EH (cell line): ENCODE measurements around the gene MATCAP1.

Experiments used
- DNase-seq: peaks from one replicate; pipeline ENCODE4 v3.0.0-alpha.2; 2015; ENCODE audit warnings: low read depth

MATCAP1 gene

DNA sequence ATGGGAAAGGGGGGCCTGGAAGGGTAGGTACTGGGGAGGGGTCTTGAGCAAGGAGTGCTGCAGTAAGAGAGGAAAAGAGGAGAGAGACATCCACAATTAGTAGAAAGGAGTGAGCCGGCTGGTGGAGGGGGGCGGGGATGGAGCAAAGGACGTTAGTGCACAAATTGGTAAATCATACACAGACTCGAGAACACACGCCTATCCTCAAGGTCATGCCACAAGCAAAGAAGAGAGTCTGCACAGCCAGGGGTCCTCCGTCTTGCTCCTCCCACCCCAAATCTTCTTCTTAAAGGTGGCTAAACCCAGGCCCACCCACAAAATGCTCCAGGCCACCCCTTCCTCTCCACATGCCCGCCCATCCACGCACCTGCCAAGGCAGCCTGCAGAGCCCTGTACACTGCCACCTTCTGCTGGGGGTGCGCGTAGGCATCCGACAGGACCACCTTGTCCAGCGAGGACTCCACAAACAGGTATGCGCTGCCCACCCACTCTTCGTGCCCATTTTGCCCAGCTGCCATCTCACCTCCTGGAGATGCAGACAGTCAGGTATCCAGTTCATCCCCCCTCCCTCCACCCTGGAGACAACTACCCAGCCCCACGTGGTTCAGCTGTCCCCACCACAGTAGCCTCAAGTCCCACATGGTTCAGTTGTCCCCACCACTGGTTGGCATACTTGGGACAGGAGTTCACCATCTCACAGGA, 27.5 kb downstream of the MATCAP1 start:
- DNase-seq = no peak

DNA sequence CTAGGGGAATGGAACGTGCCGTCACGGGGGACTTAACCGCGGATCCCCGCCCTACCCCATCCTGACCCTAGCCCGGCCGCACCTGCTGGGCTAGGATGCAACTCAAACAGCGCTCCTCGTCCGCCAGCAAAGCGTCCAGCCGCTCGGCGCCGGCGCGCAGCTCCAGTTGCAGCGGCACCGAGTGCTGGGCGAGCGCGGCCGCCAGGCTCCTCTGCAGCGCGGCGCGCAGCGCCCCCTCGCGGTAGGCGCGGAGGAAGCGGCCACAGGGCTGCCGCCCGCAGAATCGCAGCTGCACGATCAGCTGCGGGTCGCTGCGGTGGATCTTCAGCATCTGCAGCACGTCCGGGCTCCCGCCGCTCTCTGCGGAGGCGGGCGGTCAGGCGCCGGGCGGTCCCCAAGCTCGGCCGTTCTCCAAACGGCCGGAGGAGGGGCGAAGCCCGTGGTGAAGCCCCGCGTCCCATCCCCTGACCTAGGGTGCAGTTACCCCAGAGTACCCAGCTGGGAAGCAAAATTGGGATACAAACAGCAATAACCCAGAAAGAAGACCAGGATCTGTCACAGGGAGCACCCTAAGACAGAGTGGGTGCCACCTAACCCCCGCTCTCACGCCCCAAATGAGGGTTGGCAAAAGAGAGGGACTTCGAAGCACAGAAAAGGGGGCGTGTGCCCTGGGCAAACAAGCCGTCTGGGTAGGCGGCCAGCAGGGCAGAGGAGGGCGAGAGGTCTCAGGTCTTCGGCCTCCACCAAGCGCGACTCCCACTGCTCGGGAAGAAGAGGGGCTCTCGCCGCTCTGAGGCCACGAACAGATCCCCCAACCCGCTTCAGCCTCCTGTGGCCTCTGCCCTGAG, 28.2 kb downstream of the MATCAP1 start:
- peak; percentile 71 for DNase-seq

- DNase-seq = no peak
These were observed 29.0 kb downstream of the MATCAP1 start for GRCh38 chr16:67154578-67155294.

DNA sequence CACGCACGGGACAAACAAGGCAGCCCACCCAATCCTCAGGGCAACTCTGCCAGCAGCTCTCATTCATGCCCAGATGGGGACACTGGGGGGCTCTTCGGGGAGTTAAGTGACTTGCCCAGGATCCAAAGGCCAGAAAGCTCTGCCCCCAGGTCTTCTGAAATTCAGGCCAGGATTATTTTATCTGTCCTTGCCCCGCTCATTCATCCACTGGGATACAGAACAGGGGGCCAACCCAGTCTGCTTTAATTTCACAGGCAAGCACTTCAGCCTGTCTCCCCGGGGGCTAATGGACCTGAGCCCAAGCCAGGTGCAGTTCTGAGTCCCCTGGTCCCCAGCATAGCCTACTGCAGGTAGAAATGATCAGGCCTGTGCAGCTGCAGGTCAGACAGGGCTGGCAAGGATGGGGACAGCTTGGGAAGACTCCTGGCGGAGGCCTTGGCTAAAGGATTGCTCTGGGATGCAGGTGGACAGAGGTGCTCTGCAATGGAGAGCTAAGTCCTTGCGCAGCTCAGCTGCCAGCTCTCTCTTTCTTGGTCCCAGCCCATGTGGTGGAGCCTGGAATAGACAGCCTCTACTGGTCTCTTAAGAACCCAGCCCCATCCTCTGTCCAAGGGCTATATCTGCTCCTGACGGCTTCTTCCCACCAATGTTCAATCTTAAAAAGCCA, 32.2 kb downstream of the MATCAP1 start:
- no peak for DNase-seq

DNA sequence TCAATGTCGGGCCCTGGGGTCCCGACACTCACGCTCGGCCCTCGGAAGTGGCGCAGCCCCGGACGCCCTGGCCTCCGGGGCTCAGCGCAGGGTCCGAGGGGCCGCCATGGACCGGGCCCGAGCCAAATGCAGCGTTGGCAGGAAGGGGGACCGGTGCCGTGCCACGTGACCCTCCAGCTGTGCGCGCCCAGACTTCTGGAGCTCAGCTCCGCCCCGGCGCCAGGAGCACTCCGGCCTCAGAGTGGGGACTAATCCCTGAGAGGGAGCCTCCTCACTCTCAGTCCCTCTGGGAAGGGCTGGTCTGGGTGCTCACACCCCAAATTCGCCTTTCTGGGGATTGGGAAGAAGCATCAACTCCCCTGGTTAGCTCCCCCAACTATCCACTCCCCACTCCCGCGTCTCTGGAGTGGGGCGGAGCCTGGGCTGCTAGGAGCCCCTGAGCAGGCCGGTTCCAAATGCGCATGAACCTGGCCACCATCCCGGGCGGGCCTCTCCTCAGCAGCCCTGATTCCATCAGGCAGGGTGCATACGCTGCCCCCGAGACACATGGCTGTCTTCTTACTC, 32.8 kb downstream of the MATCAP1 start, which contains the start of gene B3GNT9:
B3GNT9 (minus strand) TSS at position 166 of the 564 bp plus-strand sequence. CDS start 513 bp downstream, outside the sequence.
- peak; percentile 79 for DNase-seq

- peak; percentile 65 for DNase-seq
These were observed 33.5 kb downstream of the MATCAP1 start for GRCh38 chr16:67150047-67150832.

- DNase-seq = no peak
These were observed 34.3 kb downstream of the MATCAP1 start for GRCh38 chr16:67149276-67150046.

DNA sequence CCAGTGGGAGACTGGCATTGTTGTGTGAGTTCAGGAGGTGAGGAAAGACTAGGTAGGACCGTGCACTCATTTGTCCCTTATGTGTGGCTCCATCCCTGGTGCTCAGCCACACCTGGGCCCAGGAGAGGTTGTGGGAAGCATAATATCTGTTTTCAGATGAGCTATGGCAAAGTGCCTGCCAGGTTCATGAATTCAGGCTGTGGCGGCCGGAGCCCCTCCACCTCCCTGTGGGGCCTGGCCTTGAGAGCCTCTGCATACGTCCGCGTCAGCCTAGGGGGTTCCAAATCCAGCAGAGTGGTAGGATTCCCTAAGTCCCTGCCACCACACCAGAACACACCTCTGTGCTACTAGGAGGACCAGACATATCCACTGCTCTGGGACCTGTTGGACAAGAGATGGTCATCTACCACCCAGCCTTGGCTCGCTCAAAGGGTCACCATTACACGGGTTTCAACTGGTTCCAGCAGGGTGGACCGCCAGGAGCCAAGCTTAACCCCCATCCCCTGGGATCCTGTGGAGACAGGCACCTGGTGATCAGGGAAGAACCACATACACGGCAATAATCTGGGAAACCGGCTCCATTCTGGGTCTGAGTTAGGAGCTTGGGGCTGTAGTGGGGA, 35.0 kb downstream of the MATCAP1 start:
- no peak for DNase-seq

DNA sequence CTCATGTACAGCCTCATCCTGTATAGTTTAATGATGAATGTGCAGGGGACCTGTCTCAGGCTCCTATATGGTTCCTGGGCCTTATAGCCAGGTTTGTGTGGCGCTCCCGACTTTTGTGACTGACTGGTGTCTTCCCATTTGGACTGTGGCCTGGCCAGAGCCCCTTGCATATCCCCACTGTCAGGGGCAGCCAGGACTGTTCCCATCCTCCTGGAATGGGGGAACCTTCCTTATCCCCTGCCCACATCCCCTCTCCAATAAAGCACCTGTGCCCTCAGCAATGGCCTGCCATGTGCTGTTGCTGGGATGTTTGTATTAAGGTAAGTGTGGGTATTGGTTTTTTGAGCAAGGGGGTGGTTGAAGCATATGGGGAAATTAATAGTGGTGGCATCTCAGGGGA, 35.5 kb downstream of the MATCAP1 start:
- no peak for DNase-seq

DNA sequence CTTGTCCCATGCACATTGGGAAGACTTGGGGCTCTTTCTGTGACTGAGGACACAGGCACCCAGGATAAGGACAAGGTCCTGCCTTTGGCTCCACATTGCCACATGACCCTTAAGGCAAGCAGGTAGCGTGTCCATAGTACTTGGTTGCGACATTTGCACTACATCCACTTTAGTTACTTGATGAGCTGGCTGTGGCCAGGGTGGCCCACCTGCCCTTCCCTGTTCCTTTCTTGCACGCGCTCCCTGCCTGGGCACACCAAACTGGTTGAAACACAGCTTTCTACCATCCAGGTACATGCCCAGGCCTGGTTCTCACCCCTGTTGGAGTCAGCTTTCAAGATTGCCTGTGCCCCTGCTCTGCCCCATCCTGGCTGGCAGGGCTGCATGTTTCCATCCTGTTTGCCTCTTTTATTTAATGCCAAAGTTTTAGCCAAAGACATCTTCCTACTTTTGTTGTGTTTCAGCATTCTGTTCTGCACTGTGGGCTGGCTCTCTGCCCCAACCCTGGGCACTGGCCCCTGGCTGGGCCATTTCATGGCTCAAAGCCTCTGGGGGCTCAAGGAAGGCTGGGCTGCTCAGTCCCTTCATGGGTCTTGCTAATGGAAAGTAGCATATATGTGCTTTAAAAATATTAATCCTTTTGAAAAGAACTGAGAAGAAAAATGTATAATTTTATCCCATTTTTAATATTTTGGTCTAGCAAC, 36.2 kb downstream of the MATCAP1 start:
- no peak for DNase-seq

DNA sequence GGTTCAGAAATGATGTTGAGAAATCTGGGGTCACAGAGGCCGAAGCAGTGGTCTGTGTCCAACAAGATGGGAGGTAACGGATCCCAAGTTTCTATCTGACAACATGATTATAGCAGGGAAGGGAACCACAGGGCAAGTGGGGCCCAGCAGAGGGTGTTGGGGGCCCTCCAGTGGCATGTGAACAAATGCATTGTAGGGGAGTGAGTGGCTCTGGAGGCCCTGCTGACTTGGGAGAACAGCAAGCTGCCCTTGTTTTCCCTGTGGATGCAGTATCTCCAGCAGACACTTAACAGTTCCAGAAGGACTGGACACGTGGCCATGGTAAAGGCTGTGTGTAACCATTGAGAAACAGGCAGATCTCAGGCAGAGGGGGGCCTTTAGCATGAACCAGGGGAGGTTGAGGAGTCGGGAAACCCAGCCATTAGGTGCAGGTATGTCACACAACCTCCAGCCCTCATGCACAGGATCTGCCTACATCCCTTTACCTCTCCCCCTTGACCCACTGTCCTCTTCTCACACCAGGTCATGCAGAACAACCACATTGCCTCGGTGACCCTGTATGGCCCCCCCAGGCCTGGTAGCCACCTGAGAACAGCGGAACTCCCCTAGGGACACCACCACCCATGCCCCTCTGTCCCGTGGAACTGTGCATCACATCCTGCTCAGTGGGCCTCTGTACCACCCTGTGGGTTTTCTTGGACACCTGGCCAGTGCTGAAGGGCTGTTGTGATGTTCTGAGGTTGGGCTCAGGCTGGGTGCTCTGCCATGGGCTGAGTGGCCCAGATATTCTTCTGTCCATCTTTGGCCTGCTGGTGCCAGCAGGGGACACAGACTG, 37.0 kb downstream of the MATCAP1 start:
- DNase-seq = no peak

DNA sequence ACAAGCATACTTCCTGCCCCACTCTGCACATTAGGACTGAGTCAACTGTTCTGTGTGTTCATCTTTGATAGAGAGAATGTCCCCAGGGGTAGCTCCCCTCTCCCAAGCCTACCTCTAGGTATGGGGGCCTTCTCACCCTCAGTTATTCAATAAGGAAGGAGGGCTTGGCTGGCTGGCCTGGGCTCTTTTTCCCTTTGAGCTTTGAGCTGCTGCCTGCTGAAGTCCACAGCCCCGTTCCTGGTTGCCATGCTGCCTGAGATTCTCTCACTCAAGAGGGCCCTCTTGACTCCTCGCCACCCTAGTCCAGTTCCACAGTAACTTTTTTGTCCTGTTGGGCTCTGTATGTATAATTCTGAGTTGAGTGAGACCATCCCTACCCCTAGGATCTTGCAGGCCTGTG, 38.0 kb downstream of the MATCAP1 start:
- DNase-seq = no peak

- DNase-seq = no peak
These were observed 38.8 kb downstream of the MATCAP1 start for GRCh38 chr16:67144943-67145342.

GRCh38 chr16:67142342-67142741, 41.4 kb downstream of the MATCAP1 start:
- DNase-seq = no peak

DNA sequence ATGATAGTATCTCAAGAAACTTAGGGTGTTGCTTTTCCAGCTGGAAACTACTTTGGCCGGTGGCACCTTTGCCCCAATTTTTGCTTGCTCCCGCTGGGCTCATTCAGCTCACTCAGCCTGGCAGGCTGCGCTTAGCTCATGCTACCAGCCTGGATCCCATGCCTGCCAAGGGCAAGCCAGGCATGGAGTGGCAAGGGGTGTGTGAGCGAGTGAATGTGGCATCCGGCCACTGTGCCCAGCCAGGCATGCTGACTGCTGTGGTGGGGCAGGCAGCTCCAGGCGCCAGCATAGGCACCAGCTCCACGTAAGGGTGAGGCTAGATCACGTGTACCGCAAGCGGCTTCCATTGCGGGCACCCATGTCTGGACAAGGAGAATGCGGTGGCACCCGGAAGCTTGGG, 42.4 kb downstream of the MATCAP1 start:
- no peak for DNase-seq

- no peak for DNase-seq
These were observed 46.2 kb downstream of the MATCAP1 start for GRCh38 chr16:67137605-67138004.

- no peak for DNase-seq
These were observed 54.3 kb downstream of the MATCAP1 start for GRCh38 chr16:67129422-67129821.

GRCh38 chr16:67128887-67129286, 54.9 kb downstream of the MATCAP1 start:
- DNase-seq = no peak
